RWPE1 (cell line): ENCODE measurements around the gene FGF14.

ENCODE experiments used
- CTCF ChIA-PET: fragments of 350-600 bp; sonication (Branson Sonifier 250); formaldehyde crosslinking; extraction: SDS; loops from one replicate; lab custom pipeline; 2021; lab: Yijun Ruan, JAX
- POLR2A ChIA-PET: fragments of 400-600 bp; formaldehyde crosslinking; extraction: SDS; loops from one replicate; lab custom pipeline; 2020; ENCODE audit warnings: antibody characterized with exemption; ENCODE audit not compliant: low non-redundant PET; lab: Yijun Ruan, JAX
- DNase-seq: peaks from one replicate; pipeline ENCODE4 v3.0.0; 2012; ENCODE audit warnings: low spot score
- H3K27ac ChIP-seq: fragments of 450-650 bp; 2 replicates; pipeline ENCODE4 v1.5.1; 2017
- CTCF ChIP-seq: fragments of 450-650 bp; conservative IDR thresholded peaks from 2 replicates; pipeline ENCODE4 v1.5.1; 2017; ENCODE audit warnings: low read depth, mild to moderate bottlenecking

The FGF14 gene

GRCh38 chr13:101979825-101980224 lies 422.0 kb downstream of the FGF14 start:
- ChIA-PET POLR2A (no interaction called here), CTCF (no interaction called here)
- DNase-seq: no peak
- no peak overlapping the region for H3K27ac ChIP-seq
- TF ChIP-seq CTCF: no peak

GRCh38 chr13:101978552-101979315 lies 423.1 kb downstream of the FGF14 start:
- no peak overlapping the region for H3K27ac ChIP-seq
- ChIA-PET CTCF (interaction anchor here (0.6 kb wide), 2 partner anchors 66 to 311 kb away, joined by 3 to 4 read pairs; no protein-coding TSS in a partner anchor), POLR2A (no interaction called here)
- DNase-seq: no peak
- no peak for TF ChIP-seq CTCF

- no peak for TF ChIP-seq CTCF
- DNase-seq: no peak
- ChIA-PET POLR2A (no interaction called here), CTCF (interaction anchor here (0.6 kb wide), 1 partner anchor 491 kb away, joined by 3 read pairs; no protein-coding TSS in a partner anchor)
- H3K27ac ChIP-seq: no peak overlapping the region
These were observed 424.4 kb downstream of the FGF14 start for GRCh38 chr13:101977475-101977874.

- ChIA-PET CTCF (no interaction called here), POLR2A (no interaction called here)
These were observed 429.7 kb downstream of the FGF14 start for GRCh38 chr13:101972191-101972590.

GRCh38 chr13:101970341-101970740 lies 431.5 kb downstream of the FGF14 start:
- ChIA-PET POLR2A (no interaction called here), CTCF (no interaction called here)
- DNase-seq: no peak
- TF ChIP-seq CTCF: no peak
- H3K27ac ChIP-seq: no peak overlapping the region

More at GRCh38 chr13:101972191-101972590, 429.7 kb downstream of the FGF14 start:
- no peak for TF ChIP-seq CTCF
- no peak for DNase-seq
- no peak overlapping the region for H3K27ac ChIP-seq

- CTCF ChIA-PET: no interaction called here
- DNase-seq: no peak
- POLR2A ChIA-PET: no interaction called here
- TF ChIP-seq CTCF: no peak
- no peak overlapping the region for H3K27ac ChIP-seq
These were observed 434.1 kb downstream of the FGF14 start for GRCh38 chr13:101967781-101968180.
